ENCODE measurements around the gene SF3B6. TPM values are rescaled to one million over a fixed set of nuclear protein-coding genes. Genes with fewer than 3 reads are reported as not detected.

Gene SF3B6
- polyA plus RNA-seq, 3 donors = 67.6 to 172 (median 146) TPM

GRCh38 chr2:24024018-24024417 lies 52.1 kb downstream of the SF3B6 start:
- Histone ChIP-seq H3K27me3 (ENCODE audit: control insufficient read depth in 2 of 2, insufficient read depth in 2 of 2, low read length in 2 of 2) (no peaks in the 10 kb centered on the region), H3K4me1 (ENCODE audit: control insufficient read depth in 1 of 2, insufficient read depth in 2 of 2, low read length in 2 of 2) (no peaks in the 10 kb centered on the region), H3K9ac (ENCODE audit: insufficient read depth, low read length, poor library complexity, severe bottlenecking) (no peak overlapping the region), H3K27ac (ENCODE audit: low read depth in 1 of 2, low read length in 2 of 2) (no peak overlapping the region), H3K4me2 (replicated peaks; ENCODE audit: extremely low read depth, low read length, poor library complexity, severe bottlenecking) (no peak overlapping the region), H4K20me1 (ENCODE audit: insufficient read depth, low read length) (no peaks in the 10 kb centered on the region), H2AFZ (ENCODE audit: insufficient read depth, low read depth, low read length, poor library complexity, severe bottlenecking) (no peak overlapping the region), H3K79me2 (ENCODE audit: insufficient read depth, low read length) (no peaks in the 10 kb centered on the region), H3K9me3 (replicated peaks in 1 of 2; ENCODE audit: control insufficient read depth in 1 of 2, insufficient read depth in 1 of 2, low read length in 2 of 2) (no peaks in the 10 kb centered on the region), H3K36me3 (replicated peaks in 1 of 2; ENCODE audit: control insufficient read depth in 1 of 2, insufficient read depth in 2 of 2, low read length in 2 of 2) (peaks cover 10 to 14% of the 10 kb centered on the region in 2 donors), H3K4me3 (replicated peaks in 1 of 3; ENCODE audit: low read depth in 2 of 3, low read length in 3 of 3) (no peak overlapping the region)
- no peak for TF ChIP-seq CTCF (IDR thresholded peaks at IDR 0.05)
- no peak overlapping the region for H3K4me3 Mint-ChIP-seq
- intact Hi-C loops (cut with micrococcal nuclease) = no loop called here
- H3K36me3 Mint-ChIP-seq = peaks cover 34 to 36% of the 10 kb centered on the region in 2 donors
- H3K9me3 Mint-ChIP-seq = no peaks in the 10 kb centered on the region
- WGBS (ENCODE audit: insufficient coverage) = 95% methylated on average over 11 of the region's 12 CpGs
- peak overlapping the region in 1 of 7 donors; percentile 37 for H3K27ac Mint-ChIP-seq
- peaks cover 0 to 3% (median 2%) of the 10 kb centered on the region in 3 donors for H3K27me3 Mint-ChIP-seq (ENCODE audit: low read depth in 3 of 3)
- no peak for DNase-seq
- H3K4me1 Mint-ChIP-seq = no peaks in the 10 kb centered on the region

- Histone ChIP-seq H3K79me2 (ENCODE audit: insufficient read depth, low read length) (no peaks in the 10 kb centered on the region), H3K36me3 (replicated peaks in 1 of 2; ENCODE audit: control insufficient read depth in 1 of 2, insufficient read depth in 2 of 2, low read length in 2 of 2) (peaks cover 9 to 11% of the 10 kb centered on the region in 2 donors), H4K20me1 (ENCODE audit: insufficient read depth, low read length) (no peaks in the 10 kb centered on the region), H3K27me3 (ENCODE audit: control insufficient read depth in 2 of 2, insufficient read depth in 2 of 2, low read length in 2 of 2) (no peaks in the 10 kb centered on the region), H3K9me3 (replicated peaks in 1 of 2; ENCODE audit: control insufficient read depth in 1 of 2, insufficient read depth in 1 of 2, low read length in 2 of 2) (no peaks in the 10 kb centered on the region), H3K9ac (ENCODE audit: insufficient read depth, low read length, poor library complexity, severe bottlenecking) (no peak overlapping the region), H2AFZ (ENCODE audit: insufficient read depth, low read depth, low read length, poor library complexity, severe bottlenecking) (no peak overlapping the region), H3K4me3 (replicated peaks in 1 of 3; ENCODE audit: low read depth in 2 of 3, low read length in 3 of 3) (no peak overlapping the region), H3K27ac (ENCODE audit: low read depth in 1 of 2, low read length in 2 of 2) (no peak overlapping the region), H3K4me2 (replicated peaks; ENCODE audit: extremely low read depth, low read length, poor library complexity, severe bottlenecking) (no peak overlapping the region), H3K4me1 (ENCODE audit: control insufficient read depth in 1 of 2, insufficient read depth in 2 of 2, low read length in 2 of 2) (no peaks in the 10 kb centered on the region)
- H3K27me3 Mint-ChIP-seq (ENCODE audit: low read depth in 3 of 3) = peaks cover 0 to 3% (median 2%) of the 10 kb centered on the region in 3 donors
- no peaks in the 10 kb centered on the region for H3K4me1 Mint-ChIP-seq
- H3K36me3 Mint-ChIP-seq = peaks cover 27 to 31% of the 10 kb centered on the region in 2 donors
- H3K4me3 Mint-ChIP-seq = no peak overlapping the region
- TF ChIP-seq CTCF (IDR thresholded peaks at IDR 0.05) = no peak
- H3K9me3 Mint-ChIP-seq = no peaks in the 10 kb centered on the region
- intact Hi-C loops (cut with micrococcal nuclease) = no loop called here
- WGBS (ENCODE audit: insufficient coverage) = 89% methylated on average over 15 of the region's 16 CpGs
- no peak overlapping the region for H3K27ac Mint-ChIP-seq
- DNase-seq = no peak
Observed at GRCh38 chr2:24022975-24023575, 53.1 kb downstream of the SF3B6 start.
